ENCODE measurements around the gene ING1.
A peak's percentile ranks its signal among the peaks of the same experiment; 100 is the strongest.
"Not testable (repeated sequence)": the region's sequence is repeated elsewhere in the genome, so short reads cannot be mapped to it uniquely, and the experiment has no call there.

The ING1 gene

DNA sequence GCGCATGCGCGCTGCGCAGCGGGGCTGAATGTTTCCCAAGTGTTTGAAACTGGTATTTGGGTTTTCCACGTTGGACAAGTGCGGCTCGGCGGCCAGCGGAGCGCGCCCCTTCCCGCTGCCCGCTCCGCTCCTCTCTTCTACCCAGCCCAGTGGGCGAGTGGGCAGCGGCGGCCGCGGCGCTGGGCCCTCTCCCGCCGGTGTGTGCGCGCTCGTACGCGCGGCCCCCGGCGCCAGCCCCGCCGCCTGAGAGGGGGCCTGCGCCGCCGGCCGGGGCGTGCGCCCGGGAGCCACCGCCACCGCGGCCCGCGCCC lies at the start of gene ING1:
TSS of gene ING1 (plus strand) at position 59 of the 311 bp plus-strand sequence. CDS start 450 bp downstream, outside the sequence.
- H3K4me1 ChIP-seq (ENCODE audit: insufficient read depth, insufficient read length) = no peaks in the 10 kb centered on the region
- TF ChIP-seq SUZ12 (IDR thresholded peaks at IDR 0.05; ENCODE audit: extremely low read depth, insufficient read depth, insufficient read length) (no peak), YY1 (IDR thresholded peaks at IDR 0.05; ENCODE audit: insufficient read depth, insufficient read length) (no peak), ZNF274 (IDR thresholded peaks at IDR 0.05; ENCODE audit: low read depth, low read length) (no peak)
- H3K4me3 ChIP-seq (ENCODE audit: insufficient read length, low read depth) = peak within 1 kb of the TSS; percentile 96
- H3K27me3 ChIP-seq (ENCODE audit: insufficient read depth, insufficient read length) = no peaks in the 10 kb centered on the region
- peak within 1 kb of the TSS; percentile 94 for H3K9ac ChIP-seq (ENCODE audit: insufficient read length, low read depth)
- H3K9me3 ChIP-seq (ENCODE audit: insufficient read depth, low read length) = no peaks in the 10 kb centered on the region
- H3K36me3 ChIP-seq (ENCODE audit: insufficient read depth, insufficient read length, low read length) = no peaks in the 10 kb centered on the region
- DNase-seq (ENCODE audit: low read depth, low spot score) = no peak

DNA sequence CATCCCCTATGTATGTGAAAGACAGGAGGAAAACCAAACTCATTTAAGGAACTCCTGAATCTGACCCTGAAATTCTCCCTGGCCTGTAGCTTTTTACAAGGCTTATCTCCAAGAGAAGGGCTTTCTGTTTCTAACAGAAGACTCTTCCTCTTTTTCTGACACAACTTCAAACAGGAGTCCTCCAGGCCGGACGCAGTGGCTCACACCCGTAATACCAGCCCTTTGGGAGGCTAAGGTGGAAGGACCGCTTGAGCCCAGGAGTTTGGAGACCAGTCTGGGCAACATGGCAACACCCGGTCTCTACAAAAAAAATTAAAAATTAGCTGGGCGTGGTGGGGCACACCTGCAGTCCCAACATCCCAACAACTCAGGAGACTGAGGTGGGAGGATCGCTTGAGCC lies 49.5 kb upstream of the ING1 start:
- TF ChIP-seq ZNF274 (IDR thresholded peaks at IDR 0.05; ENCODE audit: low read depth, low read length) (no peak), SUZ12 (IDR thresholded peaks at IDR 0.05; ENCODE audit: extremely low read depth, insufficient read depth, insufficient read length) (no peak), YY1 (IDR thresholded peaks at IDR 0.05; ENCODE audit: insufficient read depth, insufficient read length) (no peak)
- Histone ChIP-seq H3K36me3 (ENCODE audit: insufficient read depth, insufficient read length, low read length) (peaks cover 69% of the 10 kb centered on the region), H3K4me1 (ENCODE audit: insufficient read depth, insufficient read length) (no peaks in the 10 kb centered on the region), H3K27me3 (ENCODE audit: insufficient read depth, insufficient read length) (no peaks in the 10 kb centered on the region), H3K9me3 (ENCODE audit: insufficient read depth, low read length) (peaks cover 14% of the 10 kb centered on the region; the same call in 1 of the 2 replicates), H3K4me3 (ENCODE audit: insufficient read length, low read depth) (no peak overlapping the region), H3K9ac (ENCODE audit: insufficient read length, low read depth) (no peak overlapping the region)
- DNase-seq (ENCODE audit: low read depth, low spot score) = no peak

DNA sequence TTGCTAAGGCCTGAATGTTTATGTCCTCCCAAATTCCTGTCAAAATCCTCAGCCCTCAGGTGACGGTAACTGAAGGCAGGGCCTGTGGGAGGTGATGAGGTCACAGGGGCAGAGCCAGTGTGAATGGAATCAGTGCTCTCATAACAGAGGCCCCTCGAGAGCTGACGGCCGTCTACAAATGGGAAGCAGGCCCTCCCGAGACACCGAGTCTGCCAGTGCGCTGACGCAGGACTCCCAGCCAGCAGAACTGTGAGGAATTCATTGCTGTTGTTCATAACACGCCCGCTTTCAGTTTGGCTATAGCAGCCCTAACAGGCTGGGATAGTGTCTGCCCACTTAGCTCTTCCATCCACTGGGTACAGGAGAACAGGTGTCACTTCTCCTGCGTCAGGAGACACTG lies 48.8 kb upstream of the ING1 start:
- no peaks in the 10 kb centered on the region for H3K27me3 ChIP-seq (ENCODE audit: insufficient read depth, insufficient read length)
- H3K4me1 ChIP-seq (ENCODE audit: insufficient read depth, insufficient read length) = no peaks in the 10 kb centered on the region
- H3K9ac ChIP-seq (ENCODE audit: insufficient read length, low read depth) = no peak overlapping the region
- no peak overlapping the region for H3K4me3 ChIP-seq (ENCODE audit: insufficient read length, low read depth)
- peaks cover 21% of the 10 kb centered on the region; the same call in 1 of the 2 replicates for H3K9me3 ChIP-seq (ENCODE audit: insufficient read depth, low read length)
- TF ChIP-seq YY1 (IDR thresholded peaks at IDR 0.05; ENCODE audit: insufficient read depth, insufficient read length) (no peak), SUZ12 (IDR thresholded peaks at IDR 0.05; ENCODE audit: extremely low read depth, insufficient read depth, insufficient read length) (no peak), ZNF274 (IDR thresholded peaks at IDR 0.05; ENCODE audit: low read depth, low read length) (no peak)
- DNase-seq (ENCODE audit: low read depth, low spot score) = no peak
- H3K36me3 ChIP-seq (ENCODE audit: insufficient read depth, insufficient read length, low read length) = peaks cover 69% of the 10 kb centered on the region

DNA sequence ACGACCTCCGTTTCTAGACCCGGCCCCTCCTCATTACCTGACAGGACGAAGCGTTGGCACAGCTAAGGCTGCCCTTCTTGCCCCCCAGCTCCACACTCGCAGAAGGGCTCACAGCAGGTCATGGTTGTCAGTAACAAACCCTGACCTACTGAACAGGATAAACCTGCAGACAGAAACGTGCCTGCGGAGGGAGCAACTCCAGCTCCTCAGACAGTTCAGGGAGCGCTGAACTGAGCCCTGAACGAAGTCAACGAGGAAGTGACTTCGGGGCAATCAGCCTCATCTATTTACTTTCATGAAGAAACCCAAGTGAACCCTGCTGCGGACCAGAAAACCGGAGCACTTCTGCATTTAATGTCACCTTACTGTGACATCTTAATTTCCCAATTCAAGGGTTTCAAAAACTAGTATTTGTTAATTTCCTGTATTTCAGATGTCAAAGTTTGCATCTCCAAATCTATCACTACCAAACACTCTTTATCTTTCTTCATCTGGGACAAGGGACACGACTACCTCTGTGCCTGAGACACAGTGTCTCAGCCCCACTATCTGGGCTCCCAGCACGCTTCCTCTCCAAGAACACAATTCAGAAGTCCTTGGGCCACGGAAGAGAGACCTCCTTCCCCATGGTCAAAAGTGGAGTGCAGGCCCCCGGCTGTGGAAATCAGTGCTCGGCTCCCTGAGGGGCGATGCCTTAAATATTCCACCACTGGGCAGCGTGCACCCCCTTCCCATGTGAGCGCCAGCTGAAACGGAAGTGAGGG lies 47.8 kb upstream of the ING1 start:
- Histone ChIP-seq H3K9me3 (ENCODE audit: insufficient read depth, low read length) (peaks cover 22% of the 10 kb centered on the region; the same call in 1 of the 2 replicates), H3K27me3 (ENCODE audit: insufficient read depth, insufficient read length) (no peaks in the 10 kb centered on the region), H3K36me3 (ENCODE audit: insufficient read depth, insufficient read length, low read length) (peaks cover 69% of the 10 kb centered on the region), H3K4me1 (ENCODE audit: insufficient read depth, insufficient read length) (no peaks in the 10 kb centered on the region), H3K9ac (ENCODE audit: insufficient read length, low read depth) (no peak overlapping the region), H3K4me3 (ENCODE audit: insufficient read length, low read depth) (no peak overlapping the region)
- TF ChIP-seq SUZ12 (IDR thresholded peaks at IDR 0.05; ENCODE audit: extremely low read depth, insufficient read depth, insufficient read length) (no peak), YY1 (IDR thresholded peaks at IDR 0.05; ENCODE audit: insufficient read depth, insufficient read length) (no peak), ZNF274 (IDR thresholded peaks at IDR 0.05; ENCODE audit: low read depth, low read length) (no peak)
- DNase-seq (ENCODE audit: low read depth, low spot score) = no peak

DNA sequence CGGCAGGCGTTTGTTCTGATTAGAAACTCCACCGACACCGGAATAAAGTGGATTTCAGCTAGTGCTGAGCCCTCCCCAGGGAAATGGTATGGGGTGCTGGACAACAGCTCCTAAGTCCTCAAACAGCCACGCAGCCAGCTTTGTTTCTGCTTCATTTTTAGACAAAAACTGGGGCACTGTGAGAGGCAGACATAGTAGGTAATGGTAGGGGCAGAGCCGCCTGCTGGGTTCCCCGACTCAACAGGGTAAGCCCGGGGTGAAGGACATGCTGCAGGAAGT lies 47.3 kb upstream of the ING1 start:
- Histone ChIP-seq H3K27me3 (ENCODE audit: insufficient read depth, insufficient read length) (no peaks in the 10 kb centered on the region), H3K9me3 (ENCODE audit: insufficient read depth, low read length) (peaks cover 20% of the 10 kb centered on the region; the same call in 1 of the 2 replicates), H3K4me3 (ENCODE audit: insufficient read length, low read depth) (no peak overlapping the region), H3K9ac (ENCODE audit: insufficient read length, low read depth) (no peak overlapping the region), H3K36me3 (ENCODE audit: insufficient read depth, insufficient read length, low read length) (peaks cover 69% of the 10 kb centered on the region), H3K4me1 (ENCODE audit: insufficient read depth, insufficient read length) (no peaks in the 10 kb centered on the region)
- DNase-seq (ENCODE audit: low read depth, low spot score) = no peak
- TF ChIP-seq YY1 (IDR thresholded peaks at IDR 0.05; ENCODE audit: insufficient read depth, insufficient read length) (no peak), SUZ12 (IDR thresholded peaks at IDR 0.05; ENCODE audit: extremely low read depth, insufficient read depth, insufficient read length) (no peak), ZNF274 (IDR thresholded peaks at IDR 0.05; ENCODE audit: low read depth, low read length) (no peak)

- Histone ChIP-seq H3K4me3 (ENCODE audit: insufficient read length, low read depth) (no peak overlapping the region), H3K27me3 (ENCODE audit: insufficient read depth, insufficient read length) (no peaks in the 10 kb centered on the region), H3K9me3 (ENCODE audit: insufficient read depth, low read length) (peaks cover 11% of the 10 kb centered on the region; the same call in 1 of the 2 replicates), H3K36me3 (ENCODE audit: insufficient read depth, insufficient read length, low read length) (peaks cover 50% of the 10 kb centered on the region), H3K4me1 (ENCODE audit: insufficient read depth, insufficient read length) (no peaks in the 10 kb centered on the region), H3K9ac (ENCODE audit: insufficient read length, low read depth) (no peak overlapping the region)
- DNase-seq (ENCODE audit: low read depth, low spot score) = no peak
- TF ChIP-seq ZNF274 (IDR thresholded peaks at IDR 0.05; ENCODE audit: low read depth, low read length) (no peak), SUZ12 (IDR thresholded peaks at IDR 0.05; ENCODE audit: extremely low read depth, insufficient read depth, insufficient read length) (no peak), YY1 (IDR thresholded peaks at IDR 0.05; ENCODE audit: insufficient read depth, insufficient read length) (no peak)
Observed at GRCh38 chr13:110669036-110669435, 44.5 kb upstream of the ING1 start.

DNA sequence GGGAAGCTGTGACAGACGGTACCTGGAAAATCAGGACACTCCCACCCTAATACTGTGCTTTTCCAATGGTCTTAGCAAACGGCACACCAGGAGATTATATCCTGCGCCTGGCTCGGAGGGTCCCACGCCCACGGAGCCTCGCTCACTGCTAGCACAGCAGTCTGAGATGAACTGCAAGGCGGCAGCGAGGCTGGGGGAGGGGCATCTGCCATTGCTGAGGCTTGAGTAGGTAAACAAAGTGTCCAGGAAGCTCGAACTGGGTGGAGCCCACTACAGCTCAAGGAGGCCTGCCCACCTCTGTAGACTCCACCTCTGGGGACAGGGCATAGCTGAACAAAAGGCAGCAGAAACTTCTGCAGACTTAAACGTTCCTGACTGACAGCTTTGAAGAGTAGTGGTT lies 43.7 kb upstream of the ING1 start:
- peaks cover 44% of the 10 kb centered on the region for H3K36me3 ChIP-seq (ENCODE audit: insufficient read depth, insufficient read length, low read length)
- DNase-seq (ENCODE audit: low read depth, low spot score); H3K4me1 ChIP-seq (ENCODE audit: insufficient read depth, insufficient read length); H3K9ac ChIP-seq (ENCODE audit: insufficient read length, low read depth); H3K27me3 ChIP-seq (ENCODE audit: insufficient read depth, insufficient read length); H3K4me3 ChIP-seq (ENCODE audit: insufficient read length, low read depth): not testable (repeated sequence)
- peaks cover 11% of the 10 kb centered on the region; the same call in 1 of the 2 replicates for H3K9me3 ChIP-seq (ENCODE audit: insufficient read depth, low read length)

All from NT2/D1 (cell line).